ENCODE measurements around the gene CERS2.

The CERS2 gene

GRCh38 chr1:150926097-150926741, 48.4 kb downstream of the CERS2 start, which contains the start of gene SETDB1 (continued):
- TF ChIP-seq AEBP2 (tag by site-specific recombination; IDR thresholded peaks at IDR 0.05; ENCODE audit: borderline replicate concordance) (no peak; the same call in 1 of the 2 replicates), ZNF623 (tag by site-specific recombination; IDR thresholded peaks at IDR 0.05) (no peak), ZFP3 (tag by site-specific recombination; IDR thresholded peaks at IDR 0.05; ENCODE audit: low read depth) (no peak), ZNF747 (tag by site-specific recombination; IDR thresholded peaks at IDR 0.05) (no peak), ZNF768 (tag by site-specific recombination; IDR thresholded peaks at IDR 0.05) (no peak), ZBTB21 (tag by site-specific recombination; IDR thresholded peaks at IDR 0.05) (peak; percentile 69; the same call in 1 of the 2 replicates), ZNF311 (tag by site-specific recombination; IDR thresholded peaks at IDR 0.05; ENCODE audit: borderline replicate concordance) (no peak), HOXD13 (CRISPR knock-in tag; IDR thresholded peaks at IDR 0.05; ENCODE audit: borderline replicate concordance) (no peak), SETDB1 (IDR thresholded peaks at IDR 0.05; ENCODE audit: insufficient read length, low read length) (no peak), ZNF704 (tag by site-specific recombination; IDR thresholded peaks at IDR 0.05) (no peak), ZNF645 (tag by site-specific recombination; IDR thresholded peaks at IDR 0.05) (no peak), ZNF514 (tag by site-specific recombination; IDR thresholded peaks at IDR 0.05) (no peak), ZNF404 (tag by site-specific recombination; IDR thresholded peaks at IDR 0.05) (no peak), ZNF202 (tag by site-specific recombination; IDR thresholded peaks at IDR 0.05; ENCODE audit: borderline replicate concordance) (no peak), OVOL3 (tag by site-specific recombination; IDR thresholded peaks at IDR 0.05) (no peak), PRDM1 (tag by site-specific recombination; IDR thresholded peaks at IDR 0.05) (peak; percentile 81), ZBTB7A (tag by site-specific recombination; IDR thresholded peaks at IDR 0.05; ENCODE audit: low read depth) (peak; percentile 63; the same call in 1 of the 2 replicates), ZNF416 (tag by site-specific recombination; IDR thresholded peaks at IDR 0.05) (no peak), BCL11A (tag by site-specific recombination; IDR thresholded peaks at IDR 0.05; ENCODE audit: low read depth) (peak; percentile 87), ZNF48 (tag by site-specific recombination; IDR thresholded peaks at IDR 0.05) (no peak), ZNF266 (tag by site-specific recombination; IDR thresholded peaks at IDR 0.05; ENCODE audit: low read depth) (no peak), ZBTB48 (tag by site-specific recombination; IDR thresholded peaks at IDR 0.05) (peak; percentile 81), ZNF596 (tag by site-specific recombination; IDR thresholded peaks at IDR 0.05) (no peak), ZSCAN16 (tag by site-specific recombination; IDR thresholded peaks at IDR 0.05) (no peak), ZNF501 (tag by site-specific recombination; IDR thresholded peaks at IDR 0.05) (peak; percentile 94), ZNF76 (tag by site-specific recombination; IDR thresholded peaks at IDR 0.05; ENCODE audit: borderline replicate concordance, low read depth) (no peak; the same call in 1 of the 2 replicates)
- TF ChIP-seq, protein P1, sequence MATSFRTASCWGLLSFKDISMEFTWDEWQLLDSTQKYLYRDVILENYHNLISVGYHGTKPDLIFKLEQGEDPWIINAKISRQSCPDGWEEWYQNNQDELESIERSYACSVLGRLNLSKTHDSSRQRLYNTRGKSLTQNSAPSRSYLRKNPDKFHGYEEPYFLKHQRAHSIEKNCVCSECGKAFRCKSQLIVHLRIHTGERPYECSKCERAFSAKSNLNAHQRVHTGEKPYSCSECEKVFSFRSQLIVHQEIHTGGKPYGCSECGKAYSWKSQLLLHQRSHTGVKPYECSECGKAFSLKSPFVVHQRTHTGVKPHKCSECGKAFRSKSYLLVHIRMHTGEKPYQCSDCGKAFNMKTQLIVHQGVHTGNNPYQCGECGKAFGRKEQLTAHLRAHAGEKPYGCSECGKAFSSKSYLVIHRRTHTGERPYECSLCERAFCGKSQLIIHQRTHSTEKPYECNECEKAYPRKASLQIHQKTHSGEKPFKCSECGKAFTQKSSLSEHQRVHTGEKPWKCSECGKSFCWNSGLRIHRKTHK (tag by site-specific recombination; IDR thresholded peaks at IDR 0.05): no peak
- TF ChIP-seq, protein P2, sequence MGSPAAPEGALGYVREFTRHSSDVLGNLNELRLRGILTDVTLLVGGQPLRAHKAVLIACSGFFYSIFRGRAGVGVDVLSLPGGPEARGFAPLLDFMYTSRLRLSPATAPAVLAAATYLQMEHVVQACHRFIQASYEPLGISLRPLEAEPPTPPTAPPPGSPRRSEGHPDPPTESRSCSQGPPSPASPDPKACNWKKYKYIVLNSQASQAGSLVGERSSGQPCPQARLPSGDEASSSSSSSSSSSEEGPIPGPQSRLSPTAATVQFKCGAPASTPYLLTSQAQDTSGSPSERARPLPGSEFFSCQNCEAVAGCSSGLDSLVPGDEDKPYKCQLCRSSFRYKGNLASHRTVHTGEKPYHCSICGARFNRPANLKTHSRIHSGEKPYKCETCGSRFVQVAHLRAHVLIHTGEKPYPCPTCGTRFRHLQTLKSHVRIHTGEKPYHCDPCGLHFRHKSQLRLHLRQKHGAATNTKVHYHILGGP (tag by site-specific recombination; IDR thresholded peaks at IDR 0.05): no peak
- TF ChIP-seq, protein P3, sequence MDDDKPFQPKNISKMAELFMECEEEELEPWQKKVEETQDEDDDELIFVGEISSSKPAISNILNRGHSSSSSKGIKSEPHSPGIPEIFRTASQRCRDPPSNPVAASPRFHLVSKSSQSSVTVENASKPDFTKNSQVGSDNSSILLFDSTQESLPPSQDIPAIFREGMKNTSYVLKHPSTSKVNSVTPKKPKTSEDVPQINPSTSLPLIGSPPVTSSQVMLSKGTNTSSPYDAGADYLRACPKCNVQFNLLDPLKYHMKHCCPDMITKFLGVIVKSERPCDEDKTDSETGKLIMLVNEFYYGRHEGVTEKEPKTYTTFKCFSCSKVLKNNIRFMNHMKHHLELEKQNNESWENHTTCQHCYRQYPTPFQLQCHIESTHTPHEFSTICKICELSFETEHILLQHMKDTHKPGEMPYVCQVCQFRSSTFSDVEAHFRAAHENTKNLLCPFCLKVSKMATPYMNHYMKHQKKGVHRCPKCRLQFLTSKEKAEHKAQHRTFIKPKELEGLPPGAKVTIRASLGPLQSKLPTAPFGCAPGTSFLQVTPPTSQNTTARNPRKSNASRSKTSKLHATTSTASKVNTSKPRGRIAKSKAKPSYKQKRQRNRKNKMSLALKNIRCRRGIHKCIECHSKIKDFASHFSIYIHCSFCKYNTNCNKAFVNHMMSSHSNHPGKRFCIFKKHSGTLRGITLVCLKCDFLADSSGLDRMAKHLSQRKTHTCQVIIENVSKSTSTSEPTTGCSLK (tag by site-specific recombination; IDR thresholded peaks at IDR 0.05): no peak
- TF ChIP-seq, protein P4, sequence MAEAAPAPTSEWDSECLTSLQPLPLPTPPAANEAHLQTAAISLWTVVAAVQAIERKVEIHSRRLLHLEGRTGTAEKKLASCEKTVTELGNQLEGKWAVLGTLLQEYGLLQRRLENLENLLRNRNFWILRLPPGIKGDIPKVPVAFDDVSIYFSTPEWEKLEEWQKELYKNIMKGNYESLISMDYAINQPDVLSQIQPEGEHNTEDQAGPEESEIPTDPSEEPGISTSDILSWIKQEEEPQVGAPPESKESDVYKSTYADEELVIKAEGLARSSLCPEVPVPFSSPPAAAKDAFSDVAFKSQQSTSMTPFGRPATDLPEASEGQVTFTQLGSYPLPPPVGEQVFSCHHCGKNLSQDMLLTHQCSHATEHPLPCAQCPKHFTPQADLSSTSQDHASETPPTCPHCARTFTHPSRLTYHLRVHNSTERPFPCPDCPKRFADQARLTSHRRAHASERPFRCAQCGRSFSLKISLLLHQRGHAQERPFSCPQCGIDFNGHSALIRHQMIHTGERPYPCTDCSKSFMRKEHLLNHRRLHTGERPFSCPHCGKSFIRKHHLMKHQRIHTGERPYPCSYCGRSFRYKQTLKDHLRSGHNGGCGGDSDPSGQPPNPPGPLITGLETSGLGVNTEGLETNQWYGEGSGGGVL (tag by site-specific recombination; IDR thresholded peaks at IDR 0.05): peak; percentile 78

All from HEK293 (cell line).